Measurements from ENCODE around the gene TMEM234.

TMEM234 gene

DNA sequence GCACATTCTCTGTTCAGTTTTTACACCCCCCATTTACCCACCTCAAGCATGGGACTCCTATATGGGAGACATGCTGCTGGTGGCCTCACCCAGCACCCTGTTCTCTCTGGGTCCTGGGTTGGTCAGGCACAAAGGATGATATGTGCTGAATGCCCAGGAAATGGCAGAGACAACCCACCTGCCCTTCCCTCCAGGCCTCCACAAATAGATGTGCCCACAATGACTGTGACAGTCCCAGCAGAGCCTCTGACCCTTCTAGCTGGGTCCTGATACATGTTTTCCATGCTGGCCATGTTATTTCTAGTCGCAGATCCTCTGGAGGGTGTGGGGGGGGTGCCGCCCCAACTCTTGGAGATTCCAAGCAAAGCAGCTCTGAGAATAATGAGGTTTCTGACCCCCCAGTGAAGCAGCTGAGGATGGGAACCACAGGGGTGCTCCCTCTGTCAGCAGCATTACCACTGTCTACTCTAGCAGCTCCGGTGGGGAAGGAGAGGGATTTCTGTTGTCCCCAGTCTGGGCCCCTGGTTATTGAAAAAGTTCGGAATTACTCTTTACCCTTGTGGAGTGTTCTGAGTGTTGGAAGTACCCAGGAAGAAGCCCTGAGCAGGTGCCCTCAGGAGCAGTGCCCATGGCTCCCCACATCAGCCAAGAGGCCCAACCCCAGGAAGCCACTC, 23.0 kb downstream of the TMEM234 start:
- no peak for DNase-seq

DNA sequence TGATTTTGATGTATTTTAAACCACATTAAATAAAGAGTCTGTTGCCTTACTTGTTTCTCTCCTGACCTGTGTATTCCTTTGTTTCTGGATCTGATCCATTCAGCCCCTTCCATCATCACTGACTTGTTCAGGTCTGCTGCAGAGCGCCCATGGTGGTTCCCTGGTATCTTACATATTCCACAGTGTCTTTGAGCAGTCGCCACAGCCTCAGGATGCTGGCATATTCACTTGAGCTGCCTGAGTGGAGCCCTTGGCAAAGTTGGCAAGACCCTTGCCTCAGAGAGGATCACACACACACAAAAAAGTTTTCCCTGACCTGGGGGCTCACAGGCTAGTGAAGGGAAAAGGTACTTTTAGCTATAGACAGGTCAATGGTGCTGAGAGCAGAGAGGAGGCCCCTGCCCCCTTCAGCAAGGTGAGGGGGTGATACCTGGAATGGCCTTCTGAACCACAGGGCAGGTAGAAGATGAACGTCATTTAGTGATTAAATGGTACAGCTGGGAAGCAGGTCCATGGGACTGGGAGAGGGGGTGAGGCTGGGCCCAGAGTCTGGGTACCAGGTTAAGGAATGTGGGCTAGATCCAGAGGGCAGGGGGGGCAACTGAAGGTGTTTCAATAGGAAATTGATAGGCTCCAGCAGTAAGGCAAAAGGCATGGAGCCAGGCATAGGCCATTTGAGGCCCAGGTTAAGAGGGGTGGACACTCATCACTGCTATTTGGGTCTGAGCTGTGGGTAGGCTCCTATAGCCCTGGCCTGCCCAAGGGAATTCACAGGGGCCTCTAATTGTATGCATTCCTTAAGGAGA, 23.7 kb downstream of the TMEM234 start:
- DNase-seq, result no peak

GRCh38 chr1:32197837-32198236, 24.3 kb downstream of the TMEM234 start:
- no peak for DNase-seq

- no peak for DNase-seq
These were observed 25.1 kb downstream of the TMEM234 start for GRCh38 chr1:32197074-32197473.

DNA sequence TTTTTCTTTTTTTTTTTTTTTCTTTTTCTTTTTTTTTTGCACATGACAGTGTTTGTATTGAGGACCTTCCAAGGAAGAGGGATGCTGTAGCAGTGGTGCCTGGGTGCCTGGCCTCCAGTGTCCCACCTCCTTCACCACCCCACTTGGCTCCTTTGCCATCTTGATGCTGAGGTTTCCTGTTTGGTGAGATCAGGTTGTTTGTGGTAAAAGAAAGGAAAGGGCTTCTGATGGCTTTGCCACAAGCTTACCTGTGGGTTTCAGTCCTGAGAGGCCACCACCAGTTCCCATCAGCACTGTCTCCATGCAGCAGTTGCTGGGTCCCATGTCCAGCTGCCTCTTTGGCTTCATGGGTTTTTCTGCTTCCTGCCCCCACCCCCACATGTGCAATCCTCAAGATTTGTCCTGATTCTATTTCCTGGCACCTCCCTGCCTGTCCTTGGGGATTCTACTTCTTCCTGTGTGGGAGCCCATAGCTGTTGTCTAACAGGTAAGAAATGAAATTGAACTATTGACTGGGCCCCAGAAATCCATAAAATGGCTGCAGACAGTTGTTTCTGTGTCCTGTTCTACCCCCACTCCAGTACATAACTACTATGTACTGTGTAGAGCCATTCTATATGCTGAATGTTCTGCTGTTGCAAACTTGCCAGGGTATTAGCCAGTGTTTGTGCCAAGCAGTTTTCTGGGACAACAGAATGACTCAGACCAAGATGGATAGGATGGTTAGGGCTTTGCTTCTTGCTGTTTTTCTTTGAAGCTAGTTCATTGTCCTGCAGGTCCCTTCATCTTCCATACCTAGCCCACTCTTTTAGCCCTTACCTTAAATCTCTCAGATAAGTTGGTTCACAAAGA, 26.0 kb downstream of the TMEM234 start:
- no peak for DNase-seq

- no peak for DNase-seq
These were observed 26.6 kb downstream of the TMEM234 start for GRCh38 chr1:32195531-32195930.

- DNase-seq, result no peak
These were observed 27.2 kb downstream of the TMEM234 start for GRCh38 chr1:32194984-32195383.

GRCh38 chr1:32192220-32192948, 29.8 kb downstream of the TMEM234 start:
- DNase-seq, result no peak

- DNase-seq, result no peak
These were observed 34.3 kb downstream of the TMEM234 start for GRCh38 chr1:32187850-32188249.

GRCh38 chr1:32186491-32186890, 35.7 kb downstream of the TMEM234 start:
- DNase-seq, result no peak

DNA sequence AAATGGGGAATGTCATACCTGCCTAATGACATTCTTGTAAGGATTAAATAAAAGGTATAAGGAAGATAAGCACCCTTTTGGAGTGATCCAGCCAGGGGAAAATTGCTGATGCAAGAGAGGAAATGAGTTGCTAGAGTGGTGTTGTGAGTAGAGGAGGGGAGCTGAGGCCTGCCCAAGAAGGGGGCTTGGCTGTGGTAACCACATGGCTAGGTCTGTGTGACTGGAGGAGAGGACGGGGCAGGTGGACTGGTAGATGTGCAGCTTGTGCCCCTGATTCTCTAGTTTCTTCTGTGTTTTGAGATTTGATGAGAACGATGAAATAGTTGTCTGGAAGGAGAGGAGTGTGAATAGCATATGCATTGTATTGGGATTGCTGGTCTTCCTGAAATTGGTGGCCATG, 36.1 kb downstream of the TMEM234 start:
- DNase-seq, result no peak

- peak; percentile 42 for DNase-seq
These were observed 37.5 kb downstream of the TMEM234 start for GRCh38 chr1:32184650-32185049.

GRCh38 chr1:32182060-32182459, 40.1 kb downstream of the TMEM234 start:
- no peak for DNase-seq

DNA sequence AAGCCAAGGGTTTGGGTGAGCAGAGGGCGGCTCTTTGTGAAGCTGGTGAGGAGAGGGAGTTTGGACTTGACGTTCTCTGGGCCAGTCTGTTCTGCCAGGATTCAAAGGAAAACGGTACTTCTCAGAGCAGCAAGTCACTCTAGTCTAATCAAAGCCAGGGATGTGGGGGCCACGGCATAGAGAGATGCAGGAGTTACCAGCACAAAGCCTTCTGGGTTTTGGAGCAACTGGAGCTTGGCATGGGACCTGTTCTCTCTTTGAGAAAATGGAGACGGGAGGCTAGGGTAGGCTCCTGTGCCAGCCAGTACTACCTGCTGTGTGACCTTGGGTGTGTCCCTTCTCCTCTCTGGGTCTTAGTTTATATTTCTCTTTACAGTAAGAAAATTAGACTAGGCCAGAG, 40.6 kb downstream of the TMEM234 start:
- no peak for DNase-seq

DNA sequence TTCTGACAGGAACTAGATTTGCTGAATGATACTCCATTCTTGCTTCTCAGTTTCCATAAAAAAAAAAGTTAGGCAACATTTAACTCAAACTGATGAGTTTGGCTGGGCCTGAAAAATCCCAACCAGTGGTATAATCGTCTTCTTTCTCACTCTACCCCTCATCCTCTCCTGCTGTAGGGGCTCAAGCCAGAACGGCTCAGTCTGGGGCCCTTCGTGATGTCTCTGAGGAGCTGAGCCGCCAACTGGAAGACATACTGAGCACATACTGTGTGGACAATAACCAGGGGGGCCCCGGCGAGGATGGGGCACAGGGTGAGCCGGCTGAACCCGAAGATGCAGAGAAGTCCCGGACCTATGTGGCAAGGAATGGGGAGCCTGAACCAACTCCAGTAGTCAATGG, 41.1 kb downstream of the TMEM234 start:
- DNase-seq, result no peak

DNA sequence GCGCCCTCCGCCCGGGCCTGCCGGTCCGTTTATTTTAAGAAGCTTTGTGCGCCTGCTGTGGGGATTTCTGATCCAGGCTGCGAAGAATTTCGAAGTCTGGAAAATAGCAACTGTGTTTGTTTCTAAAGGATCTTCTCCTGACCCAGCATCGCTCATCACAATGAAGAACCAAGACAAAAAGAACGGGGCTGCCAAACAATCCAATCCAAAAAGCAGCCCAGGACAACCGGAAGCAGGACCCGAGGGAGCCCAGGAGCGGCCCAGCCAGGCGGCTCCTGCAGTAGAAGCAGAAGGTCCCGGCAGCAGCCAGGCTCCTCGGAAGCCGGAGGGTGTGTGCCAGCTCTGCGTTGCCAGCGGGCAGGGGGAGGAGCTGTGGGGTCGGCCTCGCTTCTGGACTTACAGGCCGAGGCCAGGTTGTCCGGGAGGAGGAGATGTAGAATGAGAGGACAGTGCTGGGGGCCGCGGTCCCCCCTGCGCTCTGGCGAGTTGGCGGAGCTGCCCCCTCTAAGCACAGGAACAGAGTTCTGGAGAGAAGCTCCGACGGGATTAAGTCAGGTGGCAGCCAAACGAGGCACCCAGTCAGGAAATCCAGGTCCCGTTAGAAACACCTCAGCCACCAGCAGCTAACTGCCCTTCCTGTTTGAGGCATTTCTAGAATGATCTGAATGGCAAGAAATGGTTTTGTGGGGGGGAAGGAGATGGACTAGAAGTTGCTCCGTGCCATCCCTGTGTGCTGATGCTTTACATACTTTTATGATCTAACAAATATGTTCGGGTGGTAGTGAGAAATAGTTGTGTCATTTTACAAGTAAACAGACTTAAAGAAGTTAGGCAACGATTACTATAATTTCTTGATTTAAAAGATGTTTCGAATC, 41.7 kb downstream of the TMEM234 start:
- peak; percentile 56 for DNase-seq

- DNase-seq, result peak; percentile 92
These were observed 42.5 kb downstream of the TMEM234 start, which contains the start of gene TXLNA for GRCh38 chr1:32179443-32180185. TSS of gene TXLNA (plus strand) at chr1:32179675. CDS start at chr1:32180346, 671 bp downstream.

DNA sequence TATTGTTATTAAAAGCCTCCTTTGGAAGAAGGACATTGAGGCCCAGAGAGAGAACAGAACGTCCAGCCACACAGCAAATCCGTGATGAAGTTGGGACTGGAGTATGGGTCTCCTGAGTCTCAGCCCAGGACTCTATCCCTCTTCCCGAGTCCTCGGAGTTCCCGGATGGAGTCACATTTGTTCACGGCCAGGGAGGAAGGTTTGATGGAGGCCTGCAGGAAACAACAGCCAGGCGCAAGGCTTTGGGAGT, 43.0 kb downstream of the TMEM234 start:
- DNase-seq, result no peak

DNA sequence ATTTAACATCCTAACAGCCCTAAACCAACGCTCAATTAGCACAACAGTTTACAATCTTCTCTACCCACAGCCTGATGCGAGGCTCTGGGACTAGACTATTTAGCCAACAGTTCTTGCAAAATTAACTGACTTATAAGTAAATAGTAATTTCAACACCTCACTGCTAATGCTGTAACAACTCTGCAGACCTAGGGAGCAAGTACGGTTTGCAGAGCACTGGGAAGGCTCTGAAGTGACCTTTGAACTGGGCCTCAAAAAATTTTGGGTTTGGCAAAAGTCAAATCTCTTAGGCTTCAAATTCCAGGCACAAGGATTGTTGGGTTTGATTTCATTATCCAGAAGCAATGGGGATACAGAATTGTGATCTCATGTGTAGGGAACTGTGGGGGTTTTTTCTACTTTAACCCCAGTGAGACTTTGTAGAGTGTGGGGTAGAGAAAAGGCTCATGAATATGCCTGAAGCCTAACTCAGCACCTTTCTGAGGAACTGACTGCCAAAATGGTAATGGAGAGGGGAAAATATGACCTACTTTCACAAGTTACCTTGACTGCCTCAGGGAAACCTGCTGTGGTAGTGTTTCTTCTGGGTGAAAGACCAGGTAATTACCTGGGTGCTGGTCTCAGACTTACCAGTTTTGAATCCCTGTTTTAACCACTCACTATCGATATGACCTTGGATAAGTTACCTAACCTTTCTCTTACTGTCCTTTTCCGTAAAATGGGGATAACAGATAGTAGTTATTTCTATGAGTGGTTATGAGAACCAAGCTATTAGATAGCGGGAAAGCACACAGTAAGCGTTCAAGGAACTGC, 43.6 kb downstream of the TMEM234 start:
- no peak for DNase-seq

DNA sequence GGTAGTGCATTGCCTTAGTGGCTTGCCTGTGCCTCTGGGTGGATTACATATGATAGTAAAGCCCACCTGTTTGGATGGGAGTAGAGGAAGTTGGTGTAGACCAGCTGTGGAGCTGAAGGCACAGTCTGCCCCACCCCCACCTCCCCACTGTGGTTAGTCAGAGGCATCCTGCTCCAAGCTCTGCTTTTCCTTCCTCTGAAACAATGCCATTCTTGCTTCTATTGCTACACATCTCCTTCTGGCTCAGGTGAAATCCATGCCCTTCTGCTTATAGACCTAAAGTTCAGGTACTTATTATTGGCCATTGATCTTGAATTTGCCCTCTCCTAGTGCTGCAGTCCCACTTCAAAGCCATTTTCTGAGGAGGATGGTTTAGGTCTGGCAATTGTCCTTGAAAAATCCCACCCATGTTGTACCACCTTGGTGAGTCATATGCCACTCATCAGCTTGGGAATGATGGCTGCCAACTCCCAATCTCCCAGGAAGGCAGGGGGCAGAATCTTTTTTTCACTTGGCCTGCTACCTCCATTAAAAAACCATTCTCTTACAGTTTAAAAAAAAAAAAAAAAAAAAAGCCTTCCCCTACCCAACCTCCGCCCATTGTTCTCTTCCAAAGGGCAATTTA, 49.4 kb downstream of the TMEM234 start:
- no peak for DNase-seq
